Ishikawa (cell line): ENCODE results near the gene HMX1.

Source experiments
- CEBPB ChIP-seq: IDR thresholded peaks from 2 replicates; pipeline ENCODE4 v1.6.1; 2012
- CREB1 ChIP-seq: IDR thresholded peaks from 2 replicates; pipeline ENCODE4 v1.6.1; 2012; ENCODE audit warnings: low read depth
- EGR1 ChIP-seq: IDR thresholded peaks from 2 replicates; pipeline ENCODE4 v1.6.1; 2012
- EP300 ChIP-seq: IDR thresholded peaks from 2 replicates; pipeline ENCODE4 v1.6.1; 2012; ENCODE audit warnings: borderline replicate concordance
- FOXM1 ChIP-seq: IDR thresholded peaks from 2 replicates; pipeline ENCODE4 v1.6.1; 2012; ENCODE audit warnings: low read depth, borderline replicate concordance
- MAX ChIP-seq: IDR thresholded peaks from 2 replicates; pipeline ENCODE4 v1.6.1; 2012
- NFIC ChIP-seq: IDR thresholded peaks from 2 replicates; pipeline ENCODE4 v1.6.1; 2012
- RAD21 ChIP-seq: IDR thresholded peaks from 2 replicates; pipeline ENCODE4 v1.6.1; 2012; ENCODE audit warnings: low read depth
- REST ChIP-seq: IDR thresholded peaks from 2 replicates; pipeline ENCODE4 v1.6.1; 2012; ENCODE audit warnings: low read depth, mild to moderate bottlenecking
- TAF1 ChIP-seq: IDR thresholded peaks from 2 replicates; pipeline ENCODE4 v1.6.1; 2012; ENCODE audit warnings: low read depth, mild to moderate bottlenecking
- TCF12 ChIP-seq: IDR thresholded peaks from 2 replicates; pipeline ENCODE4 v1.6.1; 2012; ENCODE audit warnings: low read depth
- TEAD4 ChIP-seq: IDR thresholded peaks from 2 replicates; pipeline ENCODE4 v1.6.1; 2012
- USF1 ChIP-seq: IDR thresholded peaks from 2 replicates; pipeline ENCODE4 v1.6.1; 2012
- YY1 ChIP-seq: IDR thresholded peaks from 2 replicates; pipeline ENCODE4 v1.6.1; 2012; ENCODE audit warnings: low read depth
- ZBTB7A ChIP-seq: IDR thresholded peaks from 2 replicates; pipeline ENCODE4 v1.6.1; 2012; ENCODE audit warnings: low read depth

HMX1 gene

GRCh38 chr4:8848507-8849265, 23.0 kb downstream of the HMX1 start:
- TF ChIP-seq MAX (no peak), NFIC (no peak), EGR1 (no peak), REST (no peak), TAF1 (no peak), YY1 (no peak), EP300 (no peak), RAD21 (no peak), ZBTB7A (no peak), TEAD4 (no peak), CREB1 (no peak), CEBPB (no peak)

- no peak for TF ChIP-seq USF1
- TF ChIP-seq TCF12: no peak
- no peak for TF ChIP-seq FOXM1
- TF ChIP-seq TEAD4: no peak
- no peak for TF ChIP-seq EGR1
- TF ChIP-seq REST: no peak
- no peak for TF ChIP-seq MAX
- TF ChIP-seq EP300: no peak
- no peak for TF ChIP-seq CEBPB
- TF ChIP-seq RAD21: no peak
- no peak for TF ChIP-seq YY1
- no peak for TF ChIP-seq ZBTB7A
- TF ChIP-seq TAF1: no peak
- TF ChIP-seq NFIC: no peak
- no peak for TF ChIP-seq CREB1
Measured at GRCh38 chr4:8847764-8848163, 23.9 kb downstream of the HMX1 start.

- no peak for TF ChIP-seq EP300
- TF ChIP-seq NFIC: no peak
- TF ChIP-seq MAX: no peak
- TF ChIP-seq EGR1: no peak
- no peak for TF ChIP-seq YY1
- TF ChIP-seq REST: no peak
- no peak for TF ChIP-seq CREB1
- no peak for TF ChIP-seq RAD21
- TF ChIP-seq ZBTB7A: no peak
- no peak for TF ChIP-seq TCF12
- no peak for TF ChIP-seq TAF1
- TF ChIP-seq FOXM1: no peak
- no peak for TF ChIP-seq CEBPB
Measured at GRCh38 chr4:8847331-8847730, 24.3 kb downstream of the HMX1 start.

- no peak for TF ChIP-seq EGR1
- TF ChIP-seq TEAD4: no peak
- no peak for TF ChIP-seq CEBPB
- no peak for TF ChIP-seq USF1
- TF ChIP-seq ZBTB7A: no peak
- TF ChIP-seq FOXM1: no peak
- TF ChIP-seq YY1: no peak
- TF ChIP-seq TCF12: no peak
- TF ChIP-seq NFIC: no peak
- TF ChIP-seq MAX: no peak
- no peak for TF ChIP-seq TAF1
- TF ChIP-seq RAD21: no peak
- no peak for TF ChIP-seq REST
- TF ChIP-seq CREB1: no peak
Measured at GRCh38 chr4:8846826-8847225, 24.8 kb downstream of the HMX1 start.
